Mesothelial cell of epicardium (in vitro differentiated cells): Measurements from ENCODE around the gene EEFSEC. TPM values are rescaled to one million over a fixed set of nuclear protein-coding genes. Genes with fewer than 3 reads are reported as not detected.

Experiments
- DNase-seq, 2 experiments: peaks; one replicate each; pipeline ENCODE4 v3.0.0; 2021; ENCODE audit warnings: low spot score in 2 of 2; ENCODE audit not compliant: unreplicated experiment in 2 of 2
- H3K27ac Mint-ChIP-seq: 2 replicates; pipeline ENCODE4 v1.8.0; 2021; ENCODE audit warnings: mixed read lengths
- H3K27me3 Mint-ChIP-seq: 2 replicates; pipeline ENCODE4 v1.8.0; 2021; ENCODE audit warnings: low read depth, mixed read lengths
- H3K36me3 Mint-ChIP-seq: 2 replicates; pipeline ENCODE4 v1.8.0; 2021; ENCODE audit warnings: mixed read lengths
- H3K4me1 Mint-ChIP-seq: 2 replicates; pipeline ENCODE4 v1.8.0; 2021; ENCODE audit warnings: mixed read lengths
- H3K4me3 Mint-ChIP-seq: 2 replicates; pipeline ENCODE4 v1.8.0; 2021; ENCODE audit warnings: mild to moderate bottlenecking, moderate library complexity, mixed read lengths
- H3K9me3 Mint-ChIP-seq: 2 replicates; pipeline ENCODE4 v1.8.0; 2021; ENCODE audit warnings: mixed read lengths
- total RNA-seq: library from RNA; stranded (reverse); gene quantifications from 3 replicates; pipeline ENCODE4 v1.2.1, GENCODE V29; 2021
- TF ChIP-seq, protein P1 (sequence below): fragments of 200-600 bp; sonication (generic); IDR thresholded peaks from one replicate; pipeline ENCODE4 v1.5.0; 2021; ENCODE audit warnings: antibody characterized with exemption; ENCODE audit not compliant: unreplicated experiment

EEFSEC gene
- total RNA-seq, 1 donor from 2014 or later: 19.4 TPM

DNA sequence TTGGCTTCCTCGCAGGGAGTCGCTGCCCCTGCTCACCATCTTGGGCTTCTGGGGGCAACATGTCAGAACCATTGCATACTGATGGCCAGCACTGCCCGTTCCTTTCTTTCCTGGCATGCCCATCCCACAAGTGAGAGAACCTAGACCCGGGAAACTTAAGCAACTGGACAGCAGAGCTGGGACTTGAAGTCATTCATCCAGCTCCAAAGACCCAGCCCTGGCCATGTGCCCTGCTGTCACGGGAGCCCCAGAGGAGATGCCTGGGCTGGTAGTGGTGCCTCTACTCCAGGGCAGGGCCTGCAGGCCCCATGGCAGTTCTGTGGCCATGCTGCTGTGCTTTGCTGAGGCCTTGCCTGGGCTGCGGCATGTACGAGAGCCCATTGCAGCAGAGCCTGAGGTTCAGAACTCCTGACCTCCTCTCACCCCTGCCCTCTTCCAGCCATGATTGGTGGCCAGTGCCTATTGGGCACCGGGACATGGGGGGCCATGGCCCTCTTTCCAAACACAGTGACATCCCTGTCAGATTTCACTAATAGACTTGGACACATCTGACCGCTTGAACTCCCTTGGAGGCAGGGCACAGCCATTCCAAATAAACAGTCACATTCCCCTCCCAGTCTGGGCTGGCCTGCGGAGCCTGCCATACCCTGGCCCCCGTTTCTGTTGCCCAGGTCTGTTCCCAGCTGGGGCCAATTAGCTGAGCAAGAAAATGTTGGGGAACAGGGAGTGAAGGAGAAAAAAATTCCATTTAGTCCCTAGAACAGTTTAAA lies 115.9 kb downstream of the EEFSEC start:
- H3K4me3 Mint-ChIP-seq: no peak overlapping the region
- peaks cover 23% of the 10 kb centered on the region for H3K4me1 Mint-ChIP-seq
- H3K27me3 Mint-ChIP-seq: no peaks in the 10 kb centered on the region
- H3K9me3 Mint-ChIP-seq: no peaks in the 10 kb centered on the region
- TF ChIP-seq, protein P1, sequence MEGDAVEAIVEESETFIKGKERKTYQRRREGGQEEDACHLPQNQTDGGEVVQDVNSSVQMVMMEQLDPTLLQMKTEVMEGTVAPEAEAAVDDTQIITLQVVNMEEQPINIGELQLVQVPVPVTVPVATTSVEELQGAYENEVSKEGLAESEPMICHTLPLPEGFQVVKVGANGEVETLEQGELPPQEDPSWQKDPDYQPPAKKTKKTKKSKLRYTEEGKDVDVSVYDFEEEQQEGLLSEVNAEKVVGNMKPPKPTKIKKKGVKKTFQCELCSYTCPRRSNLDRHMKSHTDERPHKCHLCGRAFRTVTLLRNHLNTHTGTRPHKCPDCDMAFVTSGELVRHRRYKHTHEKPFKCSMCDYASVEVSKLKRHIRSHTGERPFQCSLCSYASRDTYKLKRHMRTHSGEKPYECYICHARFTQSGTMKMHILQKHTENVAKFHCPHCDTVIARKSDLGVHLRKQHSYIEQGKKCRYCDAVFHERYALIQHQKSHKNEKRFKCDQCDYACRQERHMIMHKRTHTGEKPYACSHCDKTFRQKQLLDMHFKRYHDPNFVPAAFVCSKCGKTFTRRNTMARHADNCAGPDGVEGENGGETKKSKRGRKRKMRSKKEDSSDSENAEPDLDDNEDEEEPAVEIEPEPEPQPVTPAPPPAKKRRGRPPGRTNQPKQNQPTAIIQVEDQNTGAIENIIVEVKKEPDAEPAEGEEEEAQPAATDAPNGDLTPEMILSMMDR: no peak
- no peak overlapping the region for H3K27ac Mint-ChIP-seq
- peaks cover 2% of the 10 kb centered on the region for H3K36me3 Mint-ChIP-seq
- no peak for DNase-seq

DNA sequence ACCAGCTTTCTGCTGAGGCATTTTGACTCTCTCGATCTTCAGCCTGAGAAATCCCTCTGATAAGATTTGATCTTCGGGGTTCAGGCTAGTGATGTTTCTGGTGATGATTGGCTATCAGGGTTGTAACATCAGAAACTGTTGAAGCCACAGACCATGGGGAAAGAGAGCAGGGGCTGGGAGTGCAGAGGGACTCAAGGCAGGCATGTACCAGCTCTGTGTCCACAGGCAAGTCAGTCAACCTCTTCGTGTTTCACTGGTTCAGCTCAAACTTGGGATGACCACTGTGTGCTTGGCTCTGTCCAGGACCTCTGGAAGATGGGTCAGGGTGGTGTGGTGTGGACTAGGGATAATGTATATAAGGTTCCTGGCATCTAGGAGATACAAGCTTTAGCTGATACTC lies 116.5 kb downstream of the EEFSEC start:
- no peak for DNase-seq
- TF ChIP-seq, protein P1: no peak
- H3K9me3 Mint-ChIP-seq: no peaks in the 10 kb centered on the region
- H3K36me3 Mint-ChIP-seq: peaks cover 2% of the 10 kb centered on the region
- H3K4me1 Mint-ChIP-seq: peaks cover 23% of the 10 kb centered on the region
- H3K27me3 Mint-ChIP-seq: no peaks in the 10 kb centered on the region
- H3K27ac Mint-ChIP-seq: peak overlapping the region; percentile 54
- H3K4me3 Mint-ChIP-seq: no peak overlapping the region

DNA sequence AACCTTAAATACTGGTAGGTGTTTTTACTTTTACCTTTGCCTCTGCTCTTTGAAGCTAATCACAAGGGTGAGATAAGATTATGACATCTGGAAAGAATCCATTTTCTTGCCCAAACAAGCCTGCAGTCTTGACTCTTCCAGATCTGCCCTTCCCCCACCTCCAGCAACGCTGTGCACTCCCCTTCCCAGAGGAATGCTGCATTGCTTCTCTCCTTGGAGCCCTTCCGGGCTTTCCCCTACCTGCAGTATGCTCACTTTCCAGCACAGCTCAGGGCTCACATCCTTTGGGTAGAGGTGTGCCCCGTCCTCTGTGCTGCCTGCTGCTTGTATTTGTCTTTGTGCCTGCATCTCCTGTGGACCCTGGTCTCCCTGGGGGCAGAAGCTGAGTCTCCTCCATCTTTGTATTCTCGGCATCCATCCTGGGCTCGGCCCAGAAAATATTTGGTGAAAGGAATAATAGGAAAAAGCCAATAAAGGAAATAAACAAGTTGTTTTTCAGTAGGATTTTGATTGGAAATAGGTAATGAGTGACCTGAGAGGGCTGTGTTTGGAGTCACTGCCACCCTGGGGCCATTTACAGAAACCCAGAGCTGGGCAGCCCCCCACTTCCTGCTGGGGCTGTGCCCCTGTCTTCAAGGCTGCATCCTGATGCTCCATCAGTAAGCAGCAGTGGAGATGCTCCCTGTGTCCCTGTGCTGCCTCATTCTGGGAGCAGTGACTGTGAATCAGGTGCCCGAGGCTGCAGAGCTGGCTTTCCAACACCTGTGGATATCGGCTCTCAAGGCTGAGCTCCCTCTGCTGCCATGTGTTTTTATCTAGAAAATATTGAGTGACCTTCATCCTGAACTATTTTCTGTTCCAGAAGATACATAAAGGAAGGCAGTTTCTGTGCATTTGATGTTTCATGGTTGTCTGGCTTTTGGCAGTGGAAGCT lies 117.5 kb downstream of the EEFSEC start:
- DNase-seq: no peak
- H3K27ac Mint-ChIP-seq: peak overlapping the region; percentile 52
- H3K4me3 Mint-ChIP-seq: no peak overlapping the region
- no peaks in the 10 kb centered on the region for H3K9me3 Mint-ChIP-seq
- H3K27me3 Mint-ChIP-seq: no peaks in the 10 kb centered on the region
- TF ChIP-seq, protein P1: no peak
- peaks cover 26% of the 10 kb centered on the region for H3K4me1 Mint-ChIP-seq
- H3K36me3 Mint-ChIP-seq: peaks cover 2% of the 10 kb centered on the region

DNA sequence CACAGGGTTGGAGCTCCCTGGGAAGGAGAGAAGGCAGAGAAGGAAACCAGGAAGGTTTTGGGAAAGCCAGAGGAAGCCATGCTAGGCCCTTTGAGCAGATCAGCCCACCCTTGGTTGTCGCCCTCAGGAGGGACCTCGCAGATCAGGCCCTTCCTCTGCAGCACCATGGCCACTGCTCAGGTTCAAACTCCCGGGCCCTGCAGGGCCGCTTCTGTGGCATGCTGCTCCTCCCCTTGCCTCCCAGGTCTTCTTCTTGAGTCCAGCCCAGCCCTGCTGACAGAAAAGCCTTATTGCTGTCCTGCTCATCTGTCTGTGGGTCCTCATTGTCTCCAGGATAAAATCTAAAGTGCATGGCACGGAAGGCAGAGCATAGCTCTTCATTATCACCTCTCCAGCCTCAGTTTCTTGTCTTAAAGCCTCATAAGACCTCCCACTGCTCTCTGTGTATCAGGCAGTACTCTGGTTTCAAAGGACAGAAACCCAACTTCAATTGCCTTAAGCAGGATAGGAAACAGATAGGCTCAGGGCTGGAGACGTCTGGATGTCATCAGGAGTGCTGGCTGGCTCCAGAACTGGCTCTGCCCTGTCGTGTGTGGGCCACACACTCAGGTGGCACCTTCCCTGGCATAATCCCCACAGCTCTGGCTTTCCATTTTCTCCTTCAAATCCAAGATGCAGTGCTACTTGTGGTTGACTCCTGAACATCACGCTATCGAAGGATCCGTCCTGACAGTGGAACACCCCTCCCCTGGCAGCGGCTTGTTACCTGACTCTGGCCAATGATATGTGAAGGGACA lies 118.5 kb downstream of the EEFSEC start:
- TF ChIP-seq, protein P1: no peak
- Mint-ChIP-seq H3K9me3 (no peaks in the 10 kb centered on the region), H3K4me3 (no peak overlapping the region), H3K36me3 (peaks cover 2% of the 10 kb centered on the region), H3K4me1 (peaks cover 29% of the 10 kb centered on the region), H3K27ac (peak overlapping the region; percentile 57), H3K27me3 (no peaks in the 10 kb centered on the region)
- no peak for DNase-seq

DNA sequence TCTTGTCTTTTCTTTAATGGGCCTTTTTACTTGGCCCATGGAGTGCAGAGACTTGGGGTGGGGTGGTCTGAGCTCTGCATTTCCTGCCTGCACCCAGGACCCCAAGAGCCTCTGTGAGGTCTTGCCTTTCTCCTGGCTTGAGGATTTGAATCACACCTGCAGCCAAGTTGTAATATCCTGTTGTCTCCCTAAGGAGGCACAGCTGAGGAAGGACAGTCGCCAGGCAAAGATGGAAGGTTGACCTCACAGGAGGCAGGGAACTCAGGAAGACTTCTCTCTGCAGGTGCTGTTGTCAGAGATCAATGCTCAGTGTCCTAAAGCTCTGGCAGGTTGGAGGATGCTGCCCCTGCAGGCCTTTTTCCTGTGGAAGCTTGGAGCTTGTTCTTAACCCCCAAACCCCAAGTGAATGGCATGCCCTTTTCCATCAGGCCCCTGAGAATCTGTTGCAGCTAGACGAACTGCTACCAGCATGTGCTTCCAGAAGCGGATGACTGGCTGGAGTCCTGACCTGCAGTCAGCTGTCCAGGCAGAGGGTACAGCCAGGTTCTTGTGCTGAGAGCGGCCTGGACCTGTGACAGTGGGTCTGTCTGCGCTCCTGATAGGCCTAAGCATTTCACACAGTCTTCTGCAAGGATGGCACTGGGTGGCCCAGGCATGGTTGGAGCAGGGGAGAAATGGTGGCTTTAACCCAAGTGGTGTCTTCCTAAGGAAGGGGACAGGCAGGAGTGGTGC lies 120.0 kb downstream of the EEFSEC start:
- Mint-ChIP-seq H3K27ac (no peak overlapping the region), H3K4me1 (peaks cover 36% of the 10 kb centered on the region), H3K27me3 (no peaks in the 10 kb centered on the region), H3K36me3 (no peaks in the 10 kb centered on the region), H3K4me3 (no peak overlapping the region), H3K9me3 (no peaks in the 10 kb centered on the region)
- DNase-seq: no peak
- TF ChIP-seq, protein P1: no peak
